Stomach (tissue), 4 donors: ENCODE results near the gene CACNG6.

ENCODE experiments used
- CTCF ChIP-seq, 7 experiments: fragments of 450-650 bp in 4 of 7; fragments of 200-600 bp in 3 of 7; sonication (generic) in 3 of 7; IDR thresholded peaks; one replicate each; pipeline ENCODE4 v1.5.1; 2016 to 2019; ENCODE audit warnings: antibody characterized with exemption in 7 of 7, control low read depth in 2 of 7, mild to moderate bottlenecking in 1 of 7
- POLR2A ChIP-seq, 4 donors: fragments of 450-650 bp; IDR thresholded peaks; one replicate each; pipeline ENCODE4 v1.6.1; 2016; ENCODE audit warnings: antibody characterized with exemption in 4 of 4, control low read depth in 2 of 4, mild to moderate bottlenecking in 1 of 4, moderate library complexity in 1 of 4

GRCh38 chr19:53980539-53981375 lies 10.7 kb upstream of the CACNG6 start:
- TF ChIP-seq CTCF (IDR thresholded peaks at IDR 0.05) (no peak), POLR2A (IDR thresholded peaks at IDR 0.05) (no peak)
